Measurements from ENCODE around the gene TMTC3.

GRCh38 chr12:88230271-88230670 lies 88.2 kb downstream of the TMTC3 start:
- TF ChIP-seq CTCF (IDR thresholded peaks at IDR 0.05) (no peak), POLR2A (IDR thresholded peaks at IDR 0.05) (no peak)
